Renal cortex interstitium (tissue), 11 donors: ENCODE data around the gene SAP25. TPM values are rescaled to one million over a fixed set of nuclear protein-coding genes. Genes with fewer than 3 reads are reported as not detected.
"Not testable (repeated sequence)": the region's sequence is repeated elsewhere in the genome, so short reads cannot be mapped to it uniquely, and the experiment has no call there.

Experiments
- DNase-seq, 11 donors: peaks; one replicate each; pipeline ENCODE4 v3.0.0-alpha.2; 2013; ENCODE audit warnings: low read depth in 9 of 11, low spot score in 4 of 11; ENCODE audit errors: extremely low read depth in 1 of 11
- polyA plus RNA-seq, 3 donors: library from polyadenylated mRNA; unstranded; fragments of 120-200 nt; gene quantifications; one replicate each; pipeline ENCODE4 v1.2.1, GENCODE V29; 2013; ENCODE audit not compliant: insufficient read length in 3 of 3

Gene SAP25
- polyA plus RNA-seq, 3 donors: 4.6 to 9.9 (median 7.5) TPM

DNA sequence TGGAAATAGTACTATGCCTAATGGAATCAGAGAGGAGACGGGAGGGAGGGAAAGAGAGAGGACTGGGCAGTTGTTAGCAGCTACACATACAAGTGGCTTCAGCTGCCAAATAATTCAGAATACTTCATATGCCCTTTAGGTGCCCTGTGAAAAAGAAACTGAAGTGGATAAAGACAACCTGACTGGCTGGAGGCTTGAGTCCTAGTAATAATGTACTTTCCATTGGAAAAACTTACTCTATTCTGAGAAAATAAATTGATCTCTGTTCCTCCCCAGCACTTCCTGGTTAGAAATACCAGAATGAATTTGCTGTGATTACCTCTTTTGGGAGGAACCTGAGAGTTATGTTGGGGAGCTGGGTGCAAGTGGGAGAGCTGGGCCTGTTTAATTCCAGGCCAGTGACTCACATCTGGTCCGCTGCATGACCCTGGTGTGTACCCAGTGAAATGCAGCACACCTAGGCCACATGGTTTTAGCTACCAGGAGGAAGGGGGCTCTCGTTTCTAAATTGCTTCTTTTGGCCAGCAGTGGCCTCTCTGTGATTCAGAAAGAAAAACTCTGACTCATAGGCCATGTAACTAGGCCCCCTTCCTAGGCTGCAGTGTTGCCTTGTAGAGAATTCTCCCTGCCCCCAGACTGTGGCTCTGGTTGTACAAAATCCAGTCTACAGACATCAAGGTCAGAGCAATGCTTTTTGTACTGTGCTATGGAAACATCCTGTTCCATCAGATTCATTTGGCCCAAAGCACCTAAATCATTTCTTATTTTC, 28.2 kb downstream of the SAP25 start:
- peak in 5 of 11 donors; percentile 29 to 61 (median 50) for DNase-seq

DNA sequence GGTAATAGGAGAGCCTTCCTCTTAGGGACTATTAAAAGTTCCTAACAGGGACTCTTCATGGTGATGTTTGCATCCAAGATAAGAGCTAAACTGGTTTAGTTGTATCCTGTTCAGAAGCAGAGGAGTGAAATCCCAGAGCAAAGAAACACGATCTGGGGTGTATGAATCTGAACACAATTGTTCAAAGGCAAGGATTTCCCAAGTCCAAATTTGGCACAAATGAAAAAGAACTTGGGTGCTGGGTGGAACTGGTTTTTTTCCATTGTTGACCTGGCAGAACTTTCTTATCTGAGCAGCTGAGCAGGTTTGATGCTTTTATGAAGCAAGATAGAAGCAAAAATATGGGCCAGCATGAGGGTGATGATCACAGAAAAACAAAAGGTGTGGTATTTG, 28.7 kb downstream of the SAP25 start:
- DNase-seq: no peak

DNA sequence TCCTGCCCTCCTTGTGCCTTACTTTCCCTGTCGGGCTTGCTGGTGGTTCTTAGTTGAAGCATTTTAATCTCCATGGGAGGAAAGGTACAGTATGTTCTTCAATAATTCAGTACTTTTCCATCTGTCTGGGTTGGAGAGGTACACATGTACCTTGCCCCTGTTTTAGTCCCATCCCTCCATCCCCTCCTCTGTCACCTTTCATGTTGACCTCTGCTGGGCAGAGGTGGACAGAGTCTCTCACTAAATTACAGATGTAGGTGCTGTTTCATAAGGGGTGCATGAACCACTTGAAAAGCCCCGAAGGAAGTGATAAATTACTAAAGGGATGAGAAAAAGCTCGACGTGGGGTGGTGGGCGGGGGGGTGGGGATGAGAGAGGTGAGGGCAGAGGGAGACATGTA, 29.3 kb downstream of the SAP25 start:
- no peak for DNase-seq

DNA sequence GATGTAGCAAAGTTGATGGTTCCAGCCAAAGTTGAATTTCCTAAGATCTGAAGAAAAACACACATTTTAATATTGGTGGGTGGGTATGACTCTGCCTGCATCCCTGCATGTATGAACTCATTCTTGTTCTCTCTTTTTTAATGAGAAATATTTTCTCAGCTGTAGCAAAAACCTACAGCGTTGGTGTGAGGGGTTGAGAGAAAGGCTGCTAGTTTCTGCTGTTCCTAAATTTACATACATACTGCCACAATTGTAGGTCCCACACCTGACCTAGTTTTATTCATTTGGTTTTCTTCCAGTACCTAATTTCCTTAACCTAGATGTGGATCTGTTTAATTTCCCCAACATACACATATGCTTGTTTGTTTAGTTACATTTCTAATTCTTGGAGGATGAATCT, 30.1 kb downstream of the SAP25 start:
- DNase-seq: no peak

DNA sequence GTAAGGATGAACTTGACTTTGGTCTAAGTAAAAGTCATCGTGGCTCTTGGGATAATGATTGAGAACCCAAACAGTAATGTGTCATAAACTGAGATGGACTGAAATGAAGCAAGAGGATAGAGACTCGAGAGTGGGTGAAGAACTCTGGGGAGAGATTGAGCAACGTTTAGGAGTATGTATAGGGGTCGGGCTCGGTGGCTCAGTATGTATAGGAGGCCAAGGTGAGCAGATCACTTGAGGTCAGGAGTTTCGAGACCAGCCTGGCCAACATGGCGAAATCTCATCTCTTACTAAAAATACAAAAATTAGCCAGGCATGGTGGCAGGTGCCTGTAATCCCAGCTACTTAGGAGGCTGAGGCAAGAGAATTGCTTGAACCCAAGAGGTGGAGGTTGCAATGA, 32.4 kb downstream of the SAP25 start:
- not testable (repeated sequence) for DNase-seq

DNA sequence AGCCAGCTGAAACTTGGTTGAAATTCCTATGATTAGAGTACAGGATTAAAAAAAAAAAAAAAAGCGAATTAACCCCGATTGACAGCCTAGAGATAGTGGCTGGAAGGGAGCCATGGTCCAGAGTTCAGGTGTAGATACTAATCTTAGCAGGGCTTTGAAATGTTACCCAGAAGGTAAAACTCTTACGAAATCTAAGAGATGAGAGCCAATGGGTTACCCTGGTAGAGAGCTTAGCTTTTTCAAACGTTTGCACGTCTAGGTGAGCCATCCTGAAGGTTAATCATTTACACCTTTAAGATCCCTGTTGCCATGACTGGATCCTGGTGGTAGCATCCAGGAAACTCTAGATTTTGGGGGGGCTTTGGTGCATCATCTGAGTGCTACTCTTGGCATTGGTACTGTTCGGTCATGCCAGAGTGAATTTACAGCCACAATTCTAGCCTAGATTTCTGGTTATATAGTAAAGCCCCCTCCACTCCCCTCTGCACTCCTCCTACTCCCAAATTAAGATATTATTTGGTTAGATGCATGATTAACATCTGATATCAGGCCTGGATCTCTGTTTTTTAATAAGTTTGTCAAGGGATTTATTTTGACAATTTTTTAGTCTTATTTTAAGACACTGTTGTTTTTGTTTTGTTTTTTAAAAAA, 33.5 kb downstream of the SAP25 start:
- DNase-seq: no peak

DNA sequence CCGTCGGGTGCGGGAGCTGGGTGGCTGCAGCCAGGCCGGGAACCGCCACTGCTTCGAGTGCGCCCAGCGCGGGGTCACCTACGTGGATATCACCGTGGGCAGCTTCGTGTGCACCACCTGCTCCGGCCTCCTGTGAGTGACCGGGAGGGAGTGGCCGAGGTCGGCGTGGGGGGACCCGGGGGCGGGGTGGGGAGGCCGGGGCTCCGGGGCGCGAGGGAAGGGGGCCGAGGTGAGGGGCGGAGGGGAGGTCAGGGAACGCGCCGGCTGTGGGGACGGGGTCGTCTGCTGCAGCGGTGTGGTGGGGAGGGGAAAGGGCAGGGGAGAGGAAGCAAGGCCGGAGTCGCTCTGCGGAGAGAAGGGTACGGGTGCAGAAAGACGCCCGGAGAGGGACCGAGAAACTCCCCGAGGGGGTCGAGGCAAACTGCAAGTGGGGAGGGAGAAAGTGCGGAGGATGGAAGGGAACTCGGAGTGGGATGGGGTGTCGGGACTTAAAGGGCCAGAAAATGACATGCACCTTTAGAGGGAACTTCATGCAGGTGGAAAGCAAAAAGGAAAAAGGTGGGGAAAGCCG, 34.2 kb downstream of the SAP25 start:
- DNase-seq: no peak

DNA sequence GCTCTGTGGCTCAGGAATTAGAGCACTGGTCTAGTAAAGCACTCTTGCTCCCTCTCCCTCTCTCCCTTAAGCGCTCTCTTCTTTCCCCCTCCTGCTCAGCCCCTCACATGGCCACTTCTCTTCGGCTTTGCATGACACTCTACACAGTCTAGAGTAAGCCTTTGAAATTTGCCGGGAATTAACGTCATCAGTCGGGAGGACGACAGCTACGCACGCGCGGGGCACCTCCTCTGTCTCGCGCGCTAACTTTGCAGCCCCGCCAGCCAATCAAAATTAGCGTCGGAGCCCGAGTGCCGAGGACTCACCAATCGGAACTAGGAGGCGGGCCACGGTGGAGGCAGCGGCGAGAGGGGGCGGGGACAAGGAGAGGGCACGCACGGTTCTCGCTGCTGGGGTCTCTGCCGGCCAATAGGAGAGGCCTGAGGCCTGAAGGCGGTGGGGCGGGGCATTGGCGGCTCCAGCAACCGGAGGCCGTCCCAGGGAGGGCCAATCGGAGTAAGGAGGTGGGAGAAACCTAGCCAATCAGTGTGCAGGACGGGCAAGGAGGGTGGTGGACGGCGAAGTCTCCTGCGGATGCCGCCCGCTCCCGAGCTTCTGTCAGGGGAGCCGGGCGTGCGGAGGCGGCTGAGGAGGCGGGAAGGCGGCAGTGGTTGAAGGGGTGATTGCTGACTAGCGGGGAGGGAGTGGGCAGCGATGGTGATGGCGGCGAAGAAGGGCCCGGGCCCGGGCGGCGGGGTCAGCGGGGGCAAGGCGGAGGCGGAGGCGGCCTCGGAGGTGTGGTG, 34.9 kb downstream of the SAP25 start, which contains the start of gene AGFG2:
Gene AGFG2, plus strand, starts transcription at position 550 of the 782 bp plus-strand sequence. Its CDS starts 144 bp downstream, at position 694.
- peak; percentile 97 to 100 (median 99) for DNase-seq

DNA sequence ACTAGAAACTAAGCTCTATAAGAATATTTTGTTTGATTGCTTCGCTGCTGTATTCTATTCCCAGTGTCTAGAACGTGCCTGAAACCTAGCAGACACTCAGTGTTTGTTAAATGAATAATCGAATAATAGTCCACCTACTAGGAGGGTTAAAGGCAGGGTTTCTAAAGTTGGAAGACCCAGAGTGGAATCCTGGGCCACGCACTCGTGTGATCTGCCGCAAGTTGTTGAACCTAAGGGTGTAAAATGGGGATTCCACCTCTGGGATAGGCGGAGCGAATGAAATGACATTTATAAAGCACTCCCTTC, 35.4 kb downstream of the SAP25 start:
- DNase-seq: no peak

DNA sequence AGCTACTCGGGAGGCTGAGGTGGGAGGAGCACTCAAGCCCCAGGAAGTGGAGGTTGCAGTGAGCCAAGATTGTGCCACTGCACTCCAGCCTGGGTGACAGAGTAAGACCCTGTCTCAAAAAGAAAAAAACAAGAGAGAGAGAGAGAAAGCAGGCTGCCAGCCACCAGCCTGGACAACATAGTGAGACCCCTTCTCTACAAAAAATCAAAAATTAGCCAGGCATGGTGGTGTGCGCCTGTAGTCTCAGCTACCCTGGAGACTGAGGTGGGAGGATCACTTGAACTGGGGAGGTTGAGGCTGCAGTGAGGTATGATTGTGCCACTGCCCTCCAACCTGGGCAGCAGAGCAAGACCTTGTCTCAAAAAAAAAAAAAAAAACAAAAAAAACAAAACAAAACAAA, 37.0 kb downstream of the SAP25 start:
- not testable (repeated sequence) for DNase-seq

DNA sequence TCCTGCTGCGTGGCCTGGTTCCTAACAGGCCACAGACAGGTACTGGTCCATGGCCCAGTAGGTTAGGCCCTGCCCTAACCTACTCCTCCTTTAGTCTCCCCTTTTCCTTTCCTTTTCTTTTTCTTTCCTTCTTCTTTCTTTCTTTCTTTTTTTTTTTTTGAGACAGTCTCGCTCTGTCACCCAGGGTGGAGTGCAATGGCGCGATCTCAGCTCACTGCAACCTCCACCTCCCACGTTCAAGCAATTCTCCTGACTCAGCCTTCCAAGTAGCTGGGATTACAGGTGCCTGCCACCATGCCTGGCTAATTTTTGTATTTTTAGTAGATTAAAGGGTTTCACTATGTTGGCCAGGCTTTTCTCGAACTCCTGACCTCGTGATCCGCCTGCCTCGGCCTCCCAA, 37.7 kb downstream of the SAP25 start:
- DNase-seq: not testable (repeated sequence)

DNA sequence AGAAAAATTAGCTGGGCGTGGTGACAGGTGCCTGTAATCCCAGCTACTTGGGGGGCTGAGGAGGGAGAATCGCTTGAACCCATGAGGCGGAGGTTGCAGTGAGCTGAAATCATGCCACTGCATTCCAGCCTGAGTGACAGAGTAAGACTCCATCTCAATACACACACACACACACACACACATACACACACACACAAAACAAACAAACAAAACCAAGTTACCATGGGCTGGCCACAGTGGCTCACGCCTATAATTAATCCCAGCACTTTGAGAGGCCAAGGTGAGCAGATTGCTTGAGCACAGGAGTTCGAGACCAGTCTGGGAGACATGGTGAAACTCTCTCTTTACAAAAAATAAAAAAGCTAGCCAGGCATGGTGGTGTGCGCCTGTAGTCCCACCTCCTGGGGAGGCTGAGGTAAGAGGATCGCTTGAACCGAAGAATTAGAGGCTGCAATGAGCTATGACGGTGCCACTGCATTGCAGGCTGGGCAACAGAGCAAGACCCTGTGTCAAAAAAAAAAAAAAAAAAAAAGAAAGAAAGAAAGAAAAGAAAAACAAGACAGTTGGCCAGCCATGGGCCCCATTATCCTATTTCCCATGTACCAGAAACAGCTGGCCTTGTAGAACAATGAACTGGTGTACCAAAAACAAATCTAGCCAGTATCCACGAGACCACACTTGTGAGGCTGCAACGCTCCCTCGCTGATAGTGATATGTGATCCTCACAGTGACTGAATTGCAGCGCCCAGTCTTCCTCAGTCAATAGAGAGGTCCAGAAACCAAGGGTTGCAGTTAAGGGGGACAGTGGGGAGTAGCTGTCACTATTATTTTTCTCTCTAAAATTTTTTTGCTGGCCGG, 41.3 kb downstream of the SAP25 start:
- no peak for DNase-seq

DNA sequence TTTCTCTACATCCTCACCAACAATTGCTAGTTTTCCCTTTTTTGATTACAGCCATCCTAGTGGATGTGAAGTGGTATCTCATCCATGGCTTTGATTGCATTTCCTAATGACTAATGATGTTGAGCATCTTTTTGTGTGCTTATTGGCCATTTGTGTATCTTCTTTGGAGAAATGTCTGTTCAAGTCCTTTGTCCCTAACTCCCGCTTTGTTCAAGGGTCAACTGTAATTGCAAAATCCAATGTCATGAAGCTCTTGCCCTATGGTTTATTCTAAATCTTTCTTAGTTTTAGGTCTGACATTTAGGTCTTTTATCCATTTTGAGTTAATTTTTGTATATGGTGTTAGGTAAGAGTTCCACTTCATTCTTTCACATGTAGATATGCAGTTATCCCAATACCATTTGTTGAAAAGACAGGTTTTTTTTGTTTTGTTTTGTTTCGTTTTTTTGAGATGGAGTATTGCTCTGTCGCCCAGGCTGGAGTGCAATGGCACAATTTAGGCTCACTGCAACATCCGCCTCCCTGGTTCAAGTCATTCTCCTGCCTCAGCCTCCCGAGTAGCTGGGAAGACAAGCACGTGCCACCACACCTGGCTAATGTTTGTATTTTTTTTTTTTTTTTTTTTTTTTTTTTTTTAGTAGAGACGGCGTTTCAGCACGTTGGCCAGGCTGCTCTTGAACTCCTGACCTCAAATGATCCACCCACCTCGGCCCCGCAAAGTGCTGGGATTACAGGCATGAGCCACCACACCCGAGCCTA, 45.4 kb downstream of the SAP25 start:
- not testable (repeated sequence) for DNase-seq

DNA sequence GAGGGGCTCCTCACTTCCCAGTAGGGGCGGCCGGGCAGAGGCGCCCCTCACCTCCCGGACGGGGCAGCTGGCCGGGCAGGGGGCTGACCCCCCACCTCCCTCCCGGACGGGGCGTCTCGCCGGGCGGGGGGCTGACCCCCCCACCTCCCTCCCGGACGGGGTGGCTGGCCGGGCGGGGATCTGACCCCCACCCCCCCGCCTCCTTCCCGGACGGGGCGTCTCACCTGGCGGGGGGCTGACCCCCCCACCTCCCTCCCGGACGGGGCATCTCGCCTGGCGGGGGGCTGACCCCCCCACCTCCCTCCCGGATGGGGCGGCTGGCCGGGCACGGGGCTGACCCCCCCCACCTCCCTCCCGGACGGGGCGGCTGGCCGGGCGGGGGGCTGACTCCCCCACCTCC, 50.5 kb downstream of the SAP25 start:
- not testable (repeated sequence) for DNase-seq
